Stimulated activated CD8-positive, alpha-beta memory T cell treated with anti-CD3 and anti-CD28 coated beads, Interleukin-15, amount 100 ng/mL, for 1 hour (primary cell): ENCODE data around the gene PRKCZ.

ENCODE experiments used
- DNase-seq: peaks from one replicate; pipeline ENCODE4 v3.0.0-alpha.2; 2020; ENCODE audit warnings: low read depth

The PRKCZ gene

DNA sequence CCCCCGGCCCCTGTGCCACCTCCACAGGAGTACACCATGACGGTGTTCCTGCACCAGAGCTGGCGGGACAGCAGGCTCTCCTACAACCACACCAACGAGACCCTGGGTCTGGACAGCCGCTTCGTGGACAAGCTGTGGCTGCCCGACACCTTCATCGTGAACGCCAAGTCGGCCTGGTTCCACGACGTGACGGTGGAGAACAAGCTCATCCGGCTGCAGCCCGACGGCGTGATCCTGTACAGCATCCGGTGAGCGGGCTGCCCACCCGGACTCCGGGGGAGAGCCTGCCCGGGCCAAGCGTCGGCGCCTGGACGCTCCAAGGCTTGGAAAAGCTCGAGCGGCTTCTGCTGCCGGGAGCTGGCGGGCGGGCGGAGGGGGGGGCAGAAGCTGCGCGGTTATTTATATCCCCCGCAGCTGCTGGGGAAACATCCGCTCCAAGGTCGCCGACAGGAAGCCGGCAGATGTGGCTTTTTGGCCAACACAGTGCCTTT lies 24.7 kb upstream of the PRKCZ start:
- no peak for DNase-seq

DNA sequence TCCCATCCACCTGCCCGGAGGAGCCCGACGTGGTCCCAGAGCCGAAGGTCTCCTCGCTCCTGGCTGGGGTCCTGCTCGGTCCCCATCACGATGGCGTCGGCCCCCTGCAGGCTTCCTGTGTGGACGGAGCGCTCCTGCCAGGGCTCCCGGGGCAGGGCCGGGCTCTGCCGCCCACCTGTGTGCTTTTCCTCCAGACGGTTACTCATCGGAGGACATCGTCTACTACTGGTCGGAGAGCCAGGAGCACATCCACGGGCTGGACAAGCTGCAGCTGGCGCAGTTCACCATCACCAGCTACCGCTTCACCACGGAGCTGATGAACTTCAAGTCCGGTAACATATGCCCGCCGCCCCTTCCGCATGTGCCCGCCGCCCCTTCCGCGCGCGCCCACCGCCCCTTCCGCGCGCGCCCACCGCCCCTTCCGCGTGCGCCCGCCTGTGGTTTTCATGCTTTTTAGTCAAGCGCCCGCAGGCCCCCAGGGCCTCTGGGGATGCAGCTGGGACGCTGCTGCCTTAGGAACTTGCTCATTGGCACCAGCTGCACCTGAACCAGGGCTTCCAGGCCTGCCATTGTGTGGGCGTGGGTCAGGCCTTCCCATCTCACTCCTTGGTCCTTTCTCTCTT lies 22.1 kb upstream of the PRKCZ start:
- no peak for DNase-seq

DNA sequence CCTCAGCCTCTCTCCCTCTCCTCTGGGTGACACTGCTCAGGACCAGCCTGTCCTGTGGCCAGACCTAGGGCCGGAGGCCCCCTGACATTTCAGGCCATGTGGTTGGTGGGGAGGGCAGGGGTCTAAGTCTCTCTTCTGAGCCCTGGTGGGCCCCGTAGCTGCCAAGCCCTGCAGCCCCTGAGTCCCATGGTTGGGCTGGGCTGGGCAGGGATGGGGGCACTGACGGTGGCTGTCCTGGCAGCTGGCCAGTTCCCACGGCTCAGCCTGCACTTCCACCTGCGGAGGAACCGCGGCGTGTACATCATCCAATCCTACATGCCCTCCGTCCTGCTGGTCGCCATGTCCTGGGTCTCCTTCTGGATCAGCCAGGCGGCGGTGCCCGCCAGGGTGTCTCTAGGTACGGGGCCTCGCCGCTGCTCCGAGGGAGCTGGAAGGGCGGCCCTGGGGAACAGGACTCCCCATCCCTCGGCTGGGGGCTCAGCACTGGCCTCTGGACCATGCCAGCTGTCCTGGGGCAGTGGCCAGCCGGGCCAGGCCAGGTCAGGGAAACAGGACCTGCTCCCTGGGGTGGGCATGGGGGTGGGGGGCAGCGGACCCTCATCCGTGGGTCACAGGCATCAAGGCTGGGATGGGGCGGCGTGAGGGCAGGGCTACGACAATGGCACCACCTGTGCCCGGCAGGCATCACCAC lies 21.2 kb upstream of the PRKCZ start:
- no peak for DNase-seq

DNA sequence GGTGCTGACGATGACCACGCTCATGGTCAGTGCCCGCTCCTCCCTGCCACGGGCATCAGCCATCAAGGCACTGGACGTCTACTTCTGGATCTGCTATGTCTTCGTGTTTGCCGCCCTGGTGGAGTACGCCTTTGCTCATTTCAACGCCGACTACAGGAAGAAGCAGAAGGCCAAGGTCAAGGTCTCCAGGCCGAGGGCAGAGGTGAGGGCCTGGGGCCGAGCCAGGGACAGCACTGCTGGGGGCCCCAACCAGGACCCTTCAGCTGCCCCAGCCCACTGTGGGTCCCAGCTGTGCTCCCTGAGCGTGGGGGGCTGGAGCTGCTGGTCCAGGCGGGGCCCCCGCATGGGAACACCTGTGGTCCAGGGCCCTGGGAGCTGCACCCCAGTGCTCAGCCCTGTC lies 20.6 kb upstream of the PRKCZ start:
- no peak for DNase-seq

DNA sequence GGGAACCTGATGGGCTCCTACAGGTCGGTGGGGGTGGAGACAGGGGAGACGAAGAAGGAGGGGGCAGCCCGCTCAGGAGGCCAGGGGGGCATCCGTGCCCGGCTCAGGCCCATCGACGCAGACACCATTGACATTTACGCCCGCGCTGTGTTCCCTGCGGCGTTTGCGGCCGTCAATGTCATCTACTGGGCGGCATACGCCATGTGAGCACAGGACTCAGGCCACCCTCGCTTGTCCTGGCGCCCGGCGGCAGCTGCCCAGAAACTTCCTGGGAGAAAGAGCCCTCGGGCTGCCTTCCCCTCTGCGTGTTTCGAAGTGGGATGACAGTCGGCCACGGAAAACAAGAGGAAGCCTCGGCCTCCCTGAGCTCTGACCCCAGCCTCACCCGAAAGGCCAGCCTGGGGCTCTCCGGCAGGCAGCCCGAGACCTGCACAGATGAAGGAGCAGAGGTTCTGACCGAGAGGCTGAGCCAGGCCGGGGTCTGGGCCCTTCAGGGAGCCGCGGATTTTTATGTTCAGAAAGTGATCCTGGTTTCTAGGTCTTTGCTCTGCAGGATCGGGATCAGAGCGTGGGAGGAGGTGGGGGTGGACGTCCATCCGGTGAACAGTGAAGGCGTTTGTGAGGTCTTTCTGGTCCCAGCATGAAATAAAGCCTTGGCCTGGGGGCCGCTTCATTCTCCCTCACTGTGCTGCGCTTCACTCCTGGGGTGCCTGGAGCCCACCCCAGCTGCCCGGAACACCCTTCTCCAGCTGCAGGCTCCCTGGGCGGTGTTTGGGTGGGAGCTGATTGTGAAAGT lies 19.9 kb upstream of the PRKCZ start:
- no peak for DNase-seq

DNA sequence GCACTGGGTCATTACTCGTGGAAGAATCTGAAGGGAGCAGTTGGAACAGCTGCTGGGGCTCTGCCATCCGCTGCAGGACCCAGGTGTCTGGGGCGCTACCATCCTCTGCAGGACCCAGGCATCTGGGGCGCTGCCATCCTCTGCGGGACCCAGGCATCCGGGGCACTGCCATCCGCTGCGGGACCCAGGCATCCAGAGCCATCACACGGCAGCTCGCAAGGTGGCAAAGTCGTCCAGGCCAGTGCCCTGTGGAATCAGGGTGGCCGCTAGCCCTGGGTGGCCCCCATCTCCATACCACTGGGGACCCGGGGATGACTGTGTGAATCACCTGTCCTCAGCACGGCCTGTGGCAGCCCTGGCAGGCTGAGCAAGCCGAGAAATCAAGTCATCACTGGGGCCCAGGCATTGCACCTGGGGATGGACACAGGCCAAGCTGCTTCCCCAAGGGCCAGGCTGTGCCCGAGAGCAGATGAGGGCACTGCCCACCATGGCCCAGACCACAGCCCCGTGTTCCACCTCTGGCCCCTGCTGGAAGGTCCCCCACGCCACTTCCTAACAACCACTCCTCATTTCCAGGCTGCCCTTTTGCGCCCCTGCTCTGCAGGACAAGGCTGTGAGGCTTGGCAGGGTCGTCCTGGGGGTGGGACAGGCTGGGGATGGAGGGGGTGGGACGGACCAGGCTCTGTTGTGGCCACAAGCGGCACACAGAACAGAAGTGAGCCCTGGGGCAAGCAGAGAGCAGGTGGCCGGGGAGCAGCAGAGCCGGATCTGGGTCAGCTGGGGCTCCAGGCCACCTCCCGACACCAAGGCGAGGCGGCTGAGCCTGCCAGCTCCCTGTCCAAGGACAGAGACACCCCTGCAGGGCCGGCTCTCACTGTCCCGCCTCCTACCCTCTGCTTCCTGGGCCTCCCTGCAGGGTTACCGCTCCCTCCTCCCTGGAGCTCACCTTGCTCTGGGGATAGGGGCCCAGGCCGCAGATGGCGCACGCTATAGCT lies 18.4 kb upstream of the PRKCZ start:
- no peak for DNase-seq

DNA sequence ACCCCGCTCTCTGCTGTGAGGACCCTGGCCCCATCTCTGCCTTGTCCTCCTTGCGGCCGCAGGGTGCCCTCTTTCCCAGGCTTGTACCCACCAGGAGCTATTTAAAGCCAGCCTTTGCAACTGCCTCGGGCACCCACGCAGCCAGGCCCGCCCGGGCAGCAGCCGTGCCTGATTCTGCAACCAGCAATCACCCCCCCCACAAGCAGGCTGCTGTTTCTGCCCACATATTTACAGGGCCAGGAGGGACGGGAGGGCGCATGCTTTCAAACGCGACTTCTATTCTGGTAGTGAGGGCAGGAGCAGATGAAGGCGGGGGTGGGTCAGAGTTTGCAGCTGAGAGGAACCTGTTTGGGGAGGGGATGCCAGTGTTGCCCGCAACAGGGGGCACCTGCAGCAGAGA lies 17.5 kb upstream of the PRKCZ start:
- no peak for DNase-seq

DNA sequence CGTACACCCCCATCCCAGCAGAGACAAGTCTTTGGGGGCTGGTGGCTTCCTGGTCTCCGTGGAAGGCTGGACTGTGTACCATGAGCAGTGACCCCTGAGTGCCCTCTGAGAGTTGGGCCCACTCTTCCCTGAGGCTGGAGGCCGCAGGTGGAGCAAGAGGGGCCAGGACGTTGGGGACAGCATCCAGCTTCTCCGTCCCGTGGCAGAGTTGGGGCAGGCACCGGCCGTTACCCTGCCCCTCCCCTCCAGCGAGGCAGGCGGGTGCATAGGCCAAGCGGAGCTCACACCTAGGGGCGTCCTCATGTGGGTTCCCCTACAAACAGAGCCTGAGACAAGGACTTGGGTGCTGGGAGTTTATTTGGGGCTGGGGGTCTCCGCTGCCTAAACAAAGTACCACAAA lies 17.0 kb upstream of the PRKCZ start:
- DNase-seq: no peak

DNA sequence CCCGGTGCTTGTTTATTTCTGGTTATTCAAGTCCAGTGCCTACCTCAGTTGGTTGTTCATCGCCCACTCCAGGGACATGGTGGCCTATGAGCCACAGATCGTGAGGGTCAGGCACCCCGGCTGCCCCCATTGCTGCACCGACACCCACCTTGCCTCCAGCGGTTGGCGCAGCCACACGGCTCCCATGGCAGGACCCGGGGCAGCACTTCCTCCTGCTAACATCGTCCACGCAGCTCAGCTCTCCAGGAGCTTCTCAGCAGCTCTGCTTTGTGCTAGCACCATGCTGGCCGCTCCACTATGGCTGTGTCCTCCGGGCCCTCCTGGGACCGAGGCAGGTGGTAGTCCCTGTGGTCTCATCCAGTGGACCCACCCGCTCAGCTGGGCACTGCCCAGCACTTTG lies 13.9 kb upstream of the PRKCZ start:
- no peak for DNase-seq

DNA sequence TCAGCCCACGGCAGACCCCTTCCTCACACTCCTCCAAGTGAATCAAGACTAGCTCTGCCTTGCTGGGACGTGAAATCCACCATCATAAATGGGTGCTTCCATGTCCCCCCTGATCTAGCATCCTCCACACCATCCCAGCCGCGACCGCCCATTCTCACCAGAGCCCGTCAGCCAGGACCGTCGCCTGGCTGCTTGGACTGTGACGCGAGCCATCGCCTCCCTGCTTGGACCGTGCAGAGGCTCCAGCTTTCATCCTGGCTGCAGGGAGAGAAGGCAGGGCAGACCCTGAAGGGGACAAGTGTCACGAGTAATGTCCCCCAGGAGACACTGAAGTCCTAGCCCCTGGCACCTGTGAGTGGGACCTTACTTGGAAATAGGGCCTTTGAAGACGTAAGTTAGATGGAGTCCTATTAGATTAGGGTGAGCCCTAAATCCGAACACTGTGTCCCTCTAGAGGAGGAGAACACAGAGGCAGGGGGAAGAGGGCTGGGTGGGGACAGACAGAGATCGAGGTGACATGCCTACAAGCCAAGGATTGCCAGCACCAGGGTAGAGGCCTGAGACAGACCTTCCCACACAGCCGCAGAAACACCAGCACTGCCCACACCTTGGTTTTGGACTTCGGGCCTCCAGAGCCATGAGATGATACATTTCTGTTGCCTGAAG lies 12.8 kb upstream of the PRKCZ start:
- no peak for DNase-seq

DNA sequence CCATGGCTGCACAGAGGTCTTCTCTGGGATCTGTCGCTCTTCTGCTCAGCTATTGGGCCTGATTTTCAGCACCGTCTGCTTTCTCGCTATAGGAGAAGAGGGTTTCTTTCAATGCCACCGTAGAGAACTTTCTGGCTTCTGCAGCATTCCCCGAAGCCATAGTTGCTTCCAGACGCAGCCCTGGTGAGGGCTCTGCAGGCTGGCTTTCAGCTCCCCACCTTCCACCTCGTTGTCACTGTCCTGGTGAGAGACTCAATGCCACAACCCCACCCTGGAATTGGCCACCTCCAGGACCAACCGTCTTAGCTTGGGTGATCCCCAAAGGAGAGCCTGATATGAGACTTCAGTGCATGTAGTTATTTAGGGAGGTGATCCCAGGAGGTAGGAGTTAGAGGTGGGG lies 12.0 kb upstream of the PRKCZ start:
- DNase-seq: no peak

DNA sequence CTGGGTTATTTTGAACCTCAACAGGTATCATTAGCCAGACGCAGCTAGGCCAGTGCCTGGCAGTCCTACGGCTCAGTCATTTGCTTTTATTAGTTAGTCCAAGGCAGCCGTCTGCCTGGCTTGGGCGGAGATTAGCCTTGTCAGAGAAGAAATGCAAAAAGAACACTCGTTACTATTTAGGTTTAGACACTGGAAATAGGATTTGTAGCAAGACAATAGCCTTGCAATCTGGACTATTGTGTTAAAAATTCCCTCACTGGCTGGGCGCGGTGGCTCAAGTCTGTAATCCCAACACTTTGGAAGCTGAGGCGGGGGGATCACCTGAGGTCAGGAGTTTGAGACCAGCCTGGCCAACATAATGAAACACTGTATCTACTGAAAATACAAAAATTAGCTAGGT lies 11.0 kb upstream of the PRKCZ start:
- no peak for DNase-seq

DNA sequence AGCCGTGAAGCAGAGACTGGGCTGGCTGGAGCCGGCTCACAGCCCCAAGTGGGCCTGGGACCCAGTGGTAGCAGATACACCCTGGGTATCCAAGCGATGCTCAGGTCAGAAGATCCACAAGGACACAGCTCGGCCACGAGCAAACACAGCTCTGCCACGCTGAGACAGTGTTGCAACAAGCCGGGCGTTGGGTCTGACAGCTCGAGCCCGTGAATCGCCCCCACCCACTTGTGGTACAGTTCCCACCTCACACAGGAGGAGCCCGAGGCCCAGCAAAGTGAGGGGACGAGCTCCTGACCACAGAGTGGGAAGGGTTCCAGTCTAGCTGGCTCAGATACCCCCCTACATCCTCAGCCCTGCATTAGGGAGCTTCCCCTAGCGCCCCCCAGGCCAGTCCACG lies 8.9 kb upstream of the PRKCZ start:
- DNase-seq: no peak

DNA sequence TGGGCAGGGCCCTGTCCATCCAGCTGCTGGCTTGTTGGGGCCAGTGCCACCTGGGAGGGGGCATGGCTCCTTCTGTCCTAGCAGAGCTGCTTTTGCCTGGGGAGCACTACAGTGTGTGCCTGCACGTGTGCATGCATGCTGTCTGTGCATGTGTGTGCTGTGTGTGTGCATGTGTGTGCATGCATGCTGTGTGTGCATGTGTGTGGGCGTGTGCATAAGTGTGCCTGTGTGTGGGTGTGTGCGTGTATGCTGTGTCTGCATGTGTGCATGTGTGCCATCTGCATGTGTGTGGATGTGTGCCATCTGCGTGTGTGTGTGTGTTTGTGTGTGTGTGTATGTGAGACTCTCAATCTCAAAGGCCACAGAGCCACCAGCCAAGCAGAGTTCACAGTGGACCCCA lies 8.3 kb upstream of the PRKCZ start:
- DNase-seq: no peak

DNA sequence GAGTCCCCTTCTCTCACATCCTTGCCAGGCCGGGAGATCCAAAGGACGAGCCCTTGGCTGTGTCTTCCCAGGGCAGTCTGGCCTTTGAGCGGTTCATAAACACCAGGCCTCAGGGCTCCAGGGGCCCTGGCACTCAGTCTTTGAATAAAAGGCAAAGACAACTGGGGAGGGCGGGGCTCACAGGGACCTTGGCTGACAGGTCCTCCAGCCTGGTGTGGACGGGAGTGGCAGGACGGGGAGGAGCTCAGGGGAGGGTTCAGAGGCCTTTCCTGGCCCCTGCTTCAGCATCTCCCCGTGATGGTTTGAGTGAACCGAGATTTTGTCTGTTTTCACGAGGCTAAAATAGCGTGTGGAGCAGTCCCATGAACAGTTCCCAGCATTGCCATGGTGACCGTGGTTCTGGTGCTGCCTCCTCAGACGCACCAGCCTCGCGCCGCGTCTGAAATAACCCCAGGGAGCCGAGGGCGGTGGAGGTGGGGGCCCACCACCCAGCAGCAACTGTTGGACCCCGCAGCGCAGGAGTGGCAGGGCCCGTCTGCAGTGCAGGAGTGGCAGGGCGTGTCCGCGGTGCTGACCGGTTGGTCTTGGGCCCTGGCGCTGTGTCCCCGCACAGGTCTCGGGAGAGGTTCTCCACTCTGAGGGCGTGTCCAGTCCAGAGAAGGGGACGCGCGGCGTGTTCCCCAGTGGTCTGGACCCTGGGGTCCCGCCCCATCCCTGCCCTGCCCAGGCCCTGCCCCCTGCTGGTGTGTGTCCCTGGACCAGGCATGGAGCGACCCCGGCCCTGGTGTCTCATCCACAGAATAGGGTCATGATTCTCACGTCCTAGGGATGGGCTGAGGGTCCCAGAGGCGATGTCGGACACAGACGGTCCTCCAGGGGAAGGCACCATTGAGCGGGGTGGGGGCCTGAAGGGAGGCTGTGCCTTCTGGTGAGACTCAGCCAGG lies 7.1 kb upstream of the PRKCZ start:
- DNase-seq: no peak

DNA sequence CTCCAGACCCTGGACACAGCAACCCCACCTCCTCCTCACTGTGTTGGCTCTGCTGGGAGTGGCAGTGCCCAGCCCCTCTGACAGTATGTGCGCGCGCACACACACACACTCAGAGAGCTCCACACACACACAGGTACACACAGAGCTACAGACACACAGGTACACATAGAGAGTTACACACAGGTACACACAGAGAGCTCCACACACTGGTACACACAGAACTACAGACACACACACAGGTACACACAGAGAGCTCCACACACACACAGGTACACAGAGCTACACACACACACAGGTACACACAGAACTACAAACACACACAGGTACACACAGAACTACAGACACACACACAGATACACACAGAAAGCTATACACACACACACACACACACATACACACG lies 6.3 kb upstream of the PRKCZ start:
- DNase-seq: no peak

DNA sequence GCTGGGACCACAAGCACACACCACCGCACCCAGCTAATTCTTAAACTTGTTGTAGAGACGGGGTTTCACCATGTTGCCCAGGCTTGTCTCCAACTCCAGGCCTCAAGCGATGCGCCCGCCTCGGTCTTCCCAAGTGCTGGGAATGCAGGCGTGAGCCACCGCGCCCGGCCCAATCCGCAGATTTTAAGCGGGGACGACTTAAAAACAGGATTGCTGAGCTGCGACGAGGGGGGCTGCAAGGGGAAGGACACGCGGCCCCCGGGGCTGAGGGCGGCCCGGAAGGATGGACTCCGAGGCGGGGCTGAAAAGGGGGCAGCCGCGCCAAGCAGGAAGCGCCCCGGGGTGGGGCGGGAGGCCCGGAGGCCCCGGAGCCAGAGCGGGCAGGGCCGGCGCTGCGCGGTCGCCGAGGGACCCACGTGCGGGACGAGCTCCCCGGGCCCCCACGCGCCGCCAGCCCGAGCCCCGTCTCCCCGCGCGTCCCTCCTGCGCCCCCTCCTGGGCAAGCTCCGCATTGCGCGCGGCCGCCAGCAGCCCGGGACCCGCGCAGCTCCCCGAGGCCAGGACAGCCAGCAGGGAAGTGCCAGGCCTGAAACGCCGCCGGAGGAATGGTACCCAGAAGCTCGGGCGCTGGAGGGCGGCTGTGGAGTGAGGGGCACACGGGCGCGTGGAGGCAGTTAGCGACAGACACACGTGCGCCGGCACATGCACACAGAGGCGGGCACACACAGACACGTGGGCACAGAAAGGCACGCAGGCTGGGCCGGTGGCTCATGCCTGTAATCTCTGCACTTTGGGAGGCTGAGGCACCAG lies 5.5 kb upstream of the PRKCZ start:
- peak; percentile 52 for DNase-seq

DNA sequence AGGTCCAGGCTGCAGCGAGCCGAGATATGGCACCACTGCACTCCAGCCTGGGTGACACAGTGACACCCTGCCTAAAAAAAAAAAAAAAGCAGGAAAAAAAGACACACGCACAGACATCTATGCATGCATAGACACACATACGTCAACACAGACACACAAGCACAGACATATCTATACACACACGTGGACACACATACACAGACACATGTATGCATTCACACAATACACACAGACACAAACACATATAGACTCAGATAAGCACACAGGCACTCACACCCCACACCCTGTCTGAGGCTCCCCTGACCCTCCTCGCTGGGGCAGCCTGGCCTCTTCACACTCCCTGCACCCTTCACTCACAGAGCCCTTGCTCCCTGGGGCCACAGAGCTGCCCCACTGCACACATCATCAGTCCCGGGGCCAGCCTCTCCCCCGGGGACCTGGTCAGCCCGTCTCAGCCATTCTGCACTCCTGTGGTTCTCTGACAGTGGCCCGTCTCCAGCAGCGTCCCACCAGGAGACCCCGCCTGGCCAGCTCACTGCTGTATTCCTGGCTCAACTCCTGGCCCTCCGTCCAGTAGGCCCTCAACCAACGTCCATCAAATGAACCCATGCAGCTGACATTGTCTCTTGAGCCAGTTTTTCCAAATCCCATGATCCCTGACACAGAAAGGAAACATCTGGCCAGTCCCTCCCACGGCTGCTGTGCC lies 4.6 kb upstream of the PRKCZ start:
- no peak for DNase-seq
